H9 (cell line): ENCODE results near the gene DLEC1. TPM values are rescaled to one million over a fixed set of nuclear protein-coding genes. Genes with fewer than 3 reads are reported as not detected.

Experiments
- DNase-seq: peaks from one replicate; pipeline ENCODE4 v3.0.0-alpha.2; 2017
- H2AFZ ChIP-seq: one replicate; pipeline ENCODE4 v1.6.1; 2013; ENCODE audit warnings: mild to moderate bottlenecking, low read length, control low read depth, moderate library complexity
- H2AK5ac ChIP-seq: 2 replicates; pipeline ENCODE4 v1.6.1; 2013; ENCODE audit warnings: low read length, control low read depth, mixed read lengths; ENCODE audit not compliant: insufficient read length
- H2BK120ac ChIP-seq: one replicate; pipeline ENCODE4 v1.6.1; 2013; ENCODE audit warnings: low read depth, mild to moderate bottlenecking, low read length, control low read depth, inconsistent platforms; ENCODE audit not compliant: poor library complexity, severe bottlenecking
- H2BK12ac ChIP-seq: 2 replicates; pipeline ENCODE4 v1.6.1; 2013; ENCODE audit warnings: low read length, control low read depth, mixed read lengths, low read depth; ENCODE audit not compliant: insufficient read length
- H2BK15ac ChIP-seq: 2 replicates; pipeline ENCODE4 v1.6.1; 2013; ENCODE audit warnings: low read depth, low read length, control low read depth
- H2BK20ac ChIP-seq: one replicate; pipeline ENCODE4 v1.6.1; 2013; ENCODE audit warnings: low read depth, mild to moderate bottlenecking, low read length, control low read depth, inconsistent platforms; ENCODE audit not compliant: poor library complexity, severe bottlenecking
- H2BK5ac ChIP-seq: 2 replicates; pipeline ENCODE4 v1.6.1; 2013; ENCODE audit warnings: low read length, control low read depth, mixed read lengths; ENCODE audit not compliant: insufficient read length
- H3K14ac ChIP-seq: 2 replicates; pipeline ENCODE4 v1.6.1; 2013; ENCODE audit warnings: low read length, control low read depth; ENCODE audit not compliant: insufficient read depth
- H3K18ac ChIP-seq: 2 replicates; pipeline ENCODE4 v1.6.1; 2013; ENCODE audit warnings: low read depth, mild to moderate bottlenecking, mixed read lengths, low read length, control low read depth; ENCODE audit not compliant: insufficient read length
- H3K23ac ChIP-seq: 2 replicates; pipeline ENCODE4 v1.6.1; 2013; ENCODE audit warnings: low read length, control low read depth, mixed read lengths, low read depth; ENCODE audit not compliant: insufficient read length
- H3K23me2 ChIP-seq: 2 replicates; pipeline ENCODE4 v1.6.1; 2013; ENCODE audit warnings: low read depth, mild to moderate bottlenecking, mixed read lengths, low read length, control low read depth; ENCODE audit not compliant: insufficient read length, poor library complexity, severe bottlenecking
- H3K27ac ChIP-seq: 2 replicates; pipeline ENCODE4 v1.5.1; 2013; ENCODE audit warnings: low read length, control low read depth, mixed read lengths, low read depth; ENCODE audit not compliant: insufficient read length
- H3K27me3 ChIP-seq: 2 replicates; pipeline ENCODE4 v1.6.1; 2013; ENCODE audit warnings: low read length, control low read depth, inconsistent platforms; ENCODE audit not compliant: insufficient read depth
- H3K4ac ChIP-seq: 2 replicates; pipeline ENCODE4 v1.6.1; 2013; ENCODE audit warnings: low read depth, mild to moderate bottlenecking, control low read depth, inconsistent platforms, low read length, moderate library complexity
- H3K4me1 ChIP-seq: 2 replicates; pipeline ENCODE4 v1.6.1; 2013; ENCODE audit warnings: low read length, control low read depth, inconsistent platforms; ENCODE audit not compliant: insufficient read depth
- H3K4me2 ChIP-seq: 2 replicates; pipeline ENCODE4 v1.6.1; 2013; ENCODE audit warnings: low read length, control low read depth, mixed read lengths; ENCODE audit not compliant: insufficient read length, insufficient read depth
- H3K56ac ChIP-seq: 2 replicates; pipeline ENCODE4 v1.6.1; 2013; ENCODE audit warnings: low read depth, mild to moderate bottlenecking, mixed read lengths, low read length, control low read depth; ENCODE audit not compliant: insufficient read length
- H3K79me1 ChIP-seq: 2 replicates; pipeline ENCODE4 v1.6.1; 2013; ENCODE audit warnings: low read depth, mild to moderate bottlenecking, moderate library complexity, low read length, control low read depth, inconsistent platforms; ENCODE audit not compliant: insufficient read depth, poor library complexity, severe bottlenecking
- H3K79me2 ChIP-seq: 2 replicates; pipeline ENCODE4 v1.6.1; 2013; ENCODE audit warnings: low read length, control low read depth, inconsistent platforms; ENCODE audit not compliant: insufficient read depth
- H3K9ac ChIP-seq: 2 replicates; pipeline ENCODE4 v1.6.1; 2013; ENCODE audit warnings: low read length, control low read depth, mixed read lengths; ENCODE audit not compliant: insufficient read length; ENCODE audit errors: extremely low read depth
- H3K9me3 ChIP-seq: one replicate; pipeline ENCODE4 v1.6.1; 2013; ENCODE audit warnings: low read depth, low read length, inconsistent platforms; ENCODE audit not compliant: control insufficient read depth
- H3T11ph ChIP-seq: one replicate; pipeline ENCODE4 v1.6.1; 2013; ENCODE audit warnings: mild to moderate bottlenecking, low read length, control low read depth, inconsistent platforms
- H4K20me1 ChIP-seq: one replicate; pipeline ENCODE4 v1.6.1; 2013; ENCODE audit not compliant: control insufficient read depth, insufficient read length, insufficient read depth
- H4K5ac ChIP-seq: 2 replicates; pipeline ENCODE4 v1.6.1; 2013; ENCODE audit warnings: low read depth, mild to moderate bottlenecking, mixed read lengths, low read length, control low read depth; ENCODE audit not compliant: insufficient read length
- H4K8ac ChIP-seq: replicated peaks from 2 replicates; pipeline ENCODE4 v1.6.1; 2013; ENCODE audit warnings: low read length, control low read depth, mixed read lengths, low read depth; ENCODE audit not compliant: insufficient read length
- H4K91ac ChIP-seq: 2 replicates; pipeline ENCODE4 v1.6.1; 2013; ENCODE audit warnings: low read depth, mild to moderate bottlenecking, moderate library complexity, mixed read lengths, low read length, control low read depth; ENCODE audit not compliant: insufficient read length
- H3K27ac Mint-ChIP-seq, 3 experiments: 2 replicates in 2 of 3; 3 replicates in 1 of 3; pipeline ENCODE4 v1.8.0; 2020 to 2021; ENCODE audit warnings: mixed read lengths in 3 of 3, mild to moderate bottlenecking in 1 of 3, moderate library complexity in 1 of 3
- H3K27me3 Mint-ChIP-seq: 2 replicates; pipeline ENCODE4 v1.8.0; 2021; ENCODE audit warnings: low read depth, mild to moderate bottlenecking, moderate library complexity, mixed read lengths
- H3K36me3 Mint-ChIP-seq, 3 experiments: 2 replicates in 2 of 3; 3 replicates in 1 of 3; pipeline ENCODE4 v1.8.0; 2020 to 2021; ENCODE audit warnings: low read depth in 3 of 3, mixed read lengths in 3 of 3; ENCODE audit not compliant: insufficient read depth in 1 of 3
- H3K4me1 Mint-ChIP-seq, 2 experiments: 2 replicates each; pipeline ENCODE4 v1.8.0; 2020; ENCODE audit warnings: mixed read lengths in 2 of 2
- H3K4me3 Mint-ChIP-seq, 2 experiments: 2 replicates in 1 of 2; 3 replicates in 1 of 2; pipeline ENCODE4 v1.8.0; 2020 to 2021; ENCODE audit warnings: mild to moderate bottlenecking in 2 of 2, mixed read lengths in 2 of 2, moderate library complexity in 1 of 2
- H3K9me3 Mint-ChIP-seq, 2 experiments: 2 replicates in 1 of 2; 3 replicates in 1 of 2; pipeline ENCODE4 v1.8.0; 2020; ENCODE audit warnings: mild to moderate bottlenecking in 2 of 2, mixed read lengths in 2 of 2, moderate library complexity in 1 of 2
- CTCF ChIP-seq: fragments of 200-600 bp; sonication (generic); conservative IDR thresholded peaks from 3 replicates; pipeline ENCODE4 v1.8.0; 2021; ENCODE audit warnings: antibody characterized with exemption, mild to moderate bottlenecking
- WGBS: extraction: QIAGEN DNeasy Blood & Tissue Kit; methylation state at CpG from one replicate; pipeline ENCODE4 v1.1.7; 2013; ENCODE audit warnings: missing lambda C conversion rate, low lambda C conversion rate, mixed read lengths; ENCODE audit not compliant: insufficient read length; ENCODE audit errors: extremely low coverage; 5-methylcytosine and 5-hydroxymethylcytosine counted together
- total RNA-seq: library from RNA; stranded (reverse); gene quantifications from 2 replicates; pipeline ENCODE4 v1.2.1, GENCODE V29; 2021

The DLEC1 gene
- total RNA-seq, 1 experiment from 2014 or later, result 2.1 TPM

- Histone ChIP-seq H3K27me3 (no peaks in the 10 kb centered on the region), H2BK5ac (no peak overlapping the region), H3K79me2 (no peaks in the 10 kb centered on the region), H3K79me1 (no peaks in the 10 kb centered on the region), H3K14ac (no peak overlapping the region), H4K20me1 (no peaks in the 10 kb centered on the region), H3K4me2 (no peak overlapping the region), H3K23me2 (no peaks in the 10 kb centered on the region), H2AK5ac (no peak overlapping the region), H4K91ac (no peak overlapping the region), H3K27ac (no peak overlapping the region), H3K18ac (no peak overlapping the region), H4K8ac (no peak overlapping the region), H3K56ac (no peak overlapping the region), H3K9ac (no peak overlapping the region), H2BK120ac (no peak overlapping the region), H3K4ac (no peak overlapping the region), H3T11ph (no peak overlapping the region), H3K23ac (no peak overlapping the region), H2BK15ac (no peak overlapping the region), H2AFZ (no peak overlapping the region), H2BK12ac (no peak overlapping the region), H4K5ac (no peak overlapping the region), H3K9me3 (no peaks in the 10 kb centered on the region), H3K4me1 (no peaks in the 10 kb centered on the region), H2BK20ac (no peak overlapping the region)
- H3K4me3 Mint-ChIP-seq, result no peak overlapping the region
- DNase-seq, result no peak
- H3K9me3 Mint-ChIP-seq, result no peaks in the 10 kb centered on the region
- H3K4me1 Mint-ChIP-seq, result peaks cover 4% of the 10 kb centered on the region in 2 experiments; a peak in 3 of 4 replicates
- no peak for TF ChIP-seq CTCF
- H3K27me3 Mint-ChIP-seq, result no peaks in the 10 kb centered on the region
- H3K27ac Mint-ChIP-seq, result no peak overlapping the region
- WGBS, result no CpG with 5 or more reads among the region's 1 CpG
- peaks cover 46 to 80% (median 59%) of the 10 kb centered on the region in 3 experiments for H3K36me3 Mint-ChIP-seq
Measured at GRCh38 chr3:38128303-38128655, 89.3 kb downstream of the DLEC1 start.
